Measurements from ENCODE around the gene SMIM22.

Gene SMIM22

DNA sequence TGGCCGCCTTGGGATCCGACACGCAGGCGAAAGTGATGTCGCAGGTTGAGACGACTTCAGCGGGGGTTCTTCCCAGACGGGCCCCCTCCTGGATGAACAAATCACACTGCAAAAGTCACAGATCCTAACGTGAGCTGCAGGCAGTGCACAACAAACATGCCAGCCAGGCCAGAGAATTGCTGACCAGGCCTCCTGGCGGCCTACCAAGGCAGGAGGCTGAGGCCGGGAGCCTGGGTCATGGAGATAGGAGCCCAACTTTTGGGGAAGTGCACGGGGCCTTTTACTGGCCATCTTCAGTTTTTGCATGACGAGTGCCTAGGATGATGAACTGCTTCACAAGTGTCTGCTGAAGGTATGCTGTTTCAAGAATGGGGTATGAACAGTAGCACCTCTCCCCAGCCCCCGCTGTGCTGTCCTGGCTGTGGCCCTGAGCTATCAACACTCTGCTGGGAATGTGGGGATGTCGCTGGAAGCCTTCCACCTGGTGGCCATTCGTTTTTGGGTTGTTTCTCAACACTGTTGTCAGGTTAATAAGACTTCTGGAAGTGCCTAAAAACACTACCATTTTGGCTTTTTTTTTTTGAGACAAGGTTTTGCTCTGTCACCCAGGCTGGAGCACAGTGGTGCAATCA, 19.5 kb downstream of the SMIM22 start:
- DNase-seq (ENCODE audit: extremely low read depth in 1 of 2, low read depth in 1 of 2), result no peak

DNA sequence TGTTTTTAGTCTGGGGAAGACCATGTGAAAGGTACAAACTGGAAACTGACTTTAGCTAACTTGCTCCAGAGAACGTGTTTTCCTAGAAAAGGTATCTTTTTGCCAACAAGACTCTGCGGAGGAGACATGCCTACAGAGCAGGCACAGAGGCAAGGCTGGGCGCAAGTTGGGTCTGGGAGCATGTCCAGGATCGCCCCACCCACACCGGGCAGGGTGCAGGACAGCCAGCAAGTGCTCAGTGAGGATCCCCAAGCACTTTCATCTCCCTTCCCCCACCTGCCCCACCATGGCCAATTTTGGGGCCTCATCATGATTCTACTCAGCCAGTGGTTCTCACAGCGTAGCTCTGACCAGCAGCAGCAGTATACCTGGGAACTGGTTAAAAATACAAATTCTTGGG, 25.5 kb downstream of the SMIM22 start:
- no peak for DNase-seq (ENCODE audit: extremely low read depth in 1 of 2, low read depth in 1 of 2)

GRCh38 chr16:4825196-4825595, 30.0 kb downstream of the SMIM22 start:
- no peak for DNase-seq (ENCODE audit: extremely low read depth in 1 of 2, low read depth in 1 of 2)

- DNase-seq (ENCODE audit: extremely low read depth in 1 of 2, low read depth in 1 of 2), result no peak
Measured at GRCh38 chr16:4826526-4826925, 31.4 kb downstream of the SMIM22 start.

GRCh38 chr16:4826980-4827379, 31.8 kb downstream of the SMIM22 start:
- DNase-seq (ENCODE audit: extremely low read depth in 1 of 2, low read depth in 1 of 2), result no peak

DNA sequence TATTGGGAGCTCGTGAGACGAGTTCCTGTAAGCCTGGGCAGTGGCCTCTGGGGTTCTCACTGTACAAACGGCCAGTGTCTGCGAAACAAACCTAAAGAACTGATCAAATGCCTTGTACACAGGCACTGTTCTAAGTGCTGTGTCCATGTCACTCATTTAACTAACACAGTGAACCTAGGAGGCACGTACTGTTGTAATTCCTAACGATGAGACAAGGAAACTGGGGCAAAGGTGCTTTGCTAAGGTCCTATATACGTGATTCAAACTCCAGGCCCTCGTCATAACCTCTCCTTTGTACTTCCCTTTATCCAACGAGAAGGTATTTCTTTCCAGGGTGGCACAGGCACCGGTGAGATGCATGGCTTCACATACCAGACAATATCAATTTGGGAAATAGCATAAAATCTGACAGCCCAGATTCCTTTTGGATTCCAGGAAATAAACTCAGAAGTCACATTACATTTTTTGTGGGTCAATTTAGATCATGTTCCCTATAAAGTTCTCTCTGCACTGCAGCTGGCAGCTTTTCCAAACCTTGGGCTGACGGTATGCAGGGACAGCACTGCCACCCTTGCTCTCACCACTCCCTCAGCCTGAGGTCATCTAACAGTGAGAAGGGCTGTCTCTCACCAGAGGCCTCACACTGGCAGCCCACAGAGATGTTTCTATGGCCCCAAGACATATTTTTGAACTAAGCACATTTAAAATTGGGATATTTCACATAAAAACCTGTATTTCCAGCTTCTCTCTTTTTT, 33.6 kb downstream of the SMIM22 start:
- DNase-seq (ENCODE audit: extremely low read depth in 1 of 2, low read depth in 1 of 2), result no peak

GRCh38 chr16:4830408-4830807, 35.2 kb downstream of the SMIM22 start:
- DNase-seq (ENCODE audit: extremely low read depth in 1 of 2, low read depth in 1 of 2), result no peak

DNA sequence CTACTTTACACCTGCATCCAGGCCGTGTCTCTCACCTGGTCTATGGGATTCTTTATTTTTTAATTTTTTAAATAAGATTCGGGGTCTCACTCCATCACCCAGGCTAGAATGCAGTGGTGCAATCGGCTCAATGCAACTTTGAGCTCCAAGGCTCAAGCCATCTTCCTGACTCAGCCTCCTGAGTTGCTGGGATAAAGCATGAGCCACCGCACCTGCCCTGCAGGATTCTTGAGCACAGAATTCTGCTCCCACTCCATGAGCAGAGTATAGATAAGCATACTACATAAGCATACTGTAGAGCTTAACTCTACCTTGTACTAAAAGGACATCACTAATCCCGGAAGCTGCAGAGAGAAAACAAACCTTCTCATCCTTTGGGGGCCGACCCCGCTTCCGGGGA, 36.4 kb downstream of the SMIM22 start:
- no peak for DNase-seq (ENCODE audit: extremely low read depth in 1 of 2, low read depth in 1 of 2)

DNA sequence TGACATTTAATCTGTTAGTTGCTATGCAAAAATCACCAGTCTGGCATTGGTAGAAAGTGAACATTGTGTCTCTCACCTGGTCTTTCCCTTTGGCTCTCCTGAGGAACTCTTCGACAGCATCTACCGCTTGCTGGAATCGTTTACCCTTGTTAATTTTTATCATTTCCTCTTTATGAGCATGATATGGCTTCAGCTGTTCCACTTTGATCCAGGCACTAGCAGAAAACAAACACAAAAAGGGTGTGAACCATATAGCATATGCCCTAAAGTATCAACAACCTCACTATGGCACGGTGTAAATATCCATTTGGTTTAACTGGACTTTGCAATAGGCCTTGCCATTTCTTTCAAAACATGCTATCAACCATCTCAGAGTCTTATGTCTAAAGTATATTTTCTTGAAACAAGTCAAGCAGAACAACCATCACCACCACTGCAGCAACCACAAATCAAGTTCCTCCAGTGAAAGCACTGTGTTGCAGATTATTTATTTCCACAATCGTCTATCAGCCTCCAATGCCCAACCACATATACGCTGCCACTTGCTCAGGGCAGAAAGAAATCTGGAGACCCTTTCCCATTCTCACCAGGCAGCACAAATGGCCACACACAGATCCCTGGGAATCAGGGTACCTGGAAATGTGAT, 37.7 kb downstream of the SMIM22 start:
- no peak for DNase-seq (ENCODE audit: extremely low read depth in 1 of 2, low read depth in 1 of 2)

GRCh38 chr16:4833584-4833983, 38.4 kb downstream of the SMIM22 start:
- no peak for DNase-seq (ENCODE audit: extremely low read depth in 1 of 2, low read depth in 1 of 2)

- no peak for DNase-seq (ENCODE audit: extremely low read depth in 1 of 2, low read depth in 1 of 2)
Measured at GRCh38 chr16:4836727-4837126, 41.6 kb downstream of the SMIM22 start.

DNA sequence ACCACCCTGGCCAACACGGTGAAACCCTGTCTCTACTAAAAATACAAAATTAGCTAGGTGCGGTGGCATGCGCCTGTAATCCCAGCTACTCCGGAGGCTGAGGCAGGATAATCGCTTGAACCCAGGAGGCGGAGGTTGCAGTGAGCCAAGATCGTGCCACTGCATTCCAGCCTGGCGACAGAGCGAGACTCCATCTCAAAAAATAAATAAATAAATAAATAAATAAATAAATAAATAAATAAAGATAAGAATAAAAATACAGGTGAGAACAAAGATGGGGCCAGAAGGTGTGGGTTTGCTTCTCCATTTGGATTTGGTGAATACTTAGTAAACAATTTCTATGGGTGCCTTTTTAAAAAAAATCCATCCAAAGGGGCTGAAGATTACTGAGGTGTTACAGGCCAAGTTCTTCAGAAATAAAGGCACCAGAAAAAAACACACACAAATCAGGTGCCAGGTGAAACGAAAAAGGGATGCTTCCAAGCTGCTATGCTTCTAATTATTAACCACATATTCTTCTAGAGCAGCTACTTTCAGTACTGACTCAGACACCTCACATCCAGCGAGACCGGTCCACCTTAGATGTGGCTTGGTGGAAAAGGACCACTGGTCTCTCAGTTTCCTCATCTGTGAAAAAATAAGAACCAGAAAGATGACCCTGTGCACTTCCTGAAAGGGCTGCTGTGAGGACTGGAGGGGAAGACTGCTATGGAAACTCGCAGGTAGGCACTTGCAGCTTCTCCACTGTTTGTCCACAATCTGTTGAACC, 42.7 kb downstream of the SMIM22 start:
- no peak for DNase-seq (ENCODE audit: extremely low read depth in 1 of 2, low read depth in 1 of 2)

DNA sequence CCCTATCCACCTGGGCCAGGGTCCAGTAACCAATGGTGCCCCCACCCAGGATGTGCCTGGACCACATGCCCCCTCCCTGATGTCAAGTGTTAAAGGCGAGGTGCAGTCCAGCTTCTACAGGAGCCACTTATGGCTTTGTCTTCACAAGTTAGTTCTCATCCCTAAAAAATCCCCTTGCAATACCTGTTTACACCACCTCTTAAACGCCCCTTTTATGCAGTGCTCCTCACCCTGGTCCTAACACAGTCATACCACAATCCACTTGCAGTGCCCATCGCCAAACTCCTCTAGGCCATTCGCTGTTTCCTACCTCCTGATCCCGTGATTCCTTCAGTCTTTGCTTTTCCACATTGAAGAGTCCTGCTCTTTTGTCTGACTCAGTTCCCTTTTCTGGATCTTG, 44.8 kb downstream of the SMIM22 start:
- no peak for DNase-seq (ENCODE audit: extremely low read depth in 1 of 2, low read depth in 1 of 2)

GRCh38 chr16:4840984-4841383, 45.8 kb downstream of the SMIM22 start:
- no peak for DNase-seq (ENCODE audit: extremely low read depth in 1 of 2, low read depth in 1 of 2)
